Right lobe of liver (tissue), 4 donors: ENCODE results near the gene BLOC1S5.

Experiments used
- CTCF ChIP-seq, 4 donors: fragments of 200-600 bp in 3 of 4; fragments of 450-650 bp in 1 of 4; IDR thresholded peaks; one replicate each; pipeline versions ENCODE4 v1.5.1 to v1.8.0; 2016 to 2022; ENCODE audit warnings: antibody characterized with exemption in 4 of 4, mild to moderate bottlenecking in 2 of 4
- POLR2A ChIP-seq: fragments of 450-650 bp; IDR thresholded peaks from one replicate; pipeline ENCODE4 v1.6.1; 2017; ENCODE audit warnings: antibody characterized with exemption, mild to moderate bottlenecking
- donor health status: DM: no; HTN: no; CAD: no.
- donor health status: DM: no; HTN: no; CAD: no.
- donor health status: DM: no; HTN: yes; CAD: no.

- TF ChIP-seq CTCF (IDR thresholded peaks at IDR 0.05): no peak
- TF ChIP-seq POLR2A: no peak
Measured at GRCh38 chr6:8000188-8000596, 64.0 kb downstream of the BLOC1S5 start.
